WTC11 (cell line): Measurements from ENCODE around the gene TSEN2. TPM values are rescaled to one million over a fixed set of nuclear protein-coding genes. Genes with fewer than 3 reads are reported as not detected.

Experiments
- ATAC-seq: fragments of 200-7000 bp; cut with Tn5 transposase; 2 replicates; pipeline ENCODE4 v1.10.0; 2021; ENCODE audit warnings: mild to moderate bottlenecking, moderate library complexity
- CTCF ChIA-PET: fragments of 300-600 bp; sonication (Branson Sonifier 250); formaldehyde crosslinking; loops from one replicate; lab custom pipeline; 2021; ENCODE audit warnings: antibody characterized with exemption; lab: Charles Lee
- POLR2A ChIA-PET: fragments of 350-600 bp; sonication (Branson Sonifier 250); formaldehyde crosslinking; loops from one replicate; lab custom pipeline; 2021; ENCODE audit warnings: antibody characterized with exemption; lab: Charles Lee
- DNase-seq: peaks from one replicate; pipeline ENCODE4 v3.0.0; 2021; ENCODE audit warnings: low spot score
- H3K27ac Mint-ChIP-seq: 2 replicates; pipeline ENCODE4 v1.8.0; 2021; ENCODE audit warnings: mixed read lengths
- H3K27me3 Mint-ChIP-seq: 2 replicates; pipeline ENCODE4 v1.8.0; 2021; ENCODE audit warnings: low read depth, mild to moderate bottlenecking, moderate library complexity, mixed read lengths
- H3K36me3 Mint-ChIP-seq: 2 replicates; pipeline ENCODE4 v1.8.0; 2021; ENCODE audit warnings: mixed read lengths
- H3K4me1 Mint-ChIP-seq: 2 replicates; pipeline ENCODE4 v1.8.0; 2022; ENCODE audit warnings: mixed read lengths
- H3K4me3 Mint-ChIP-seq: 2 replicates; pipeline ENCODE4 v1.8.0; 2021; ENCODE audit warnings: mild to moderate bottlenecking, moderate library complexity, mixed read lengths
- H3K9me3 Mint-ChIP-seq: 2 replicates; pipeline ENCODE4 v1.8.0; 2021; ENCODE audit warnings: mixed read lengths
- ATF1 ChIP-seq: sonication (generic); formaldehyde crosslinking; IDR thresholded peaks from 2 replicates; pipeline ENCODE4 v1.8.1; 2023; ENCODE audit warnings: mild to moderate bottlenecking, moderate library complexity, missing genetic modification reagents
- CREM ChIP-seq: sonication (generic); formaldehyde crosslinking; IDR thresholded peaks from 2 replicates; pipeline ENCODE4 v1.8.1; 2022; ENCODE audit warnings: mild to moderate bottlenecking, missing genetic modification reagents, moderate library complexity
- ERG ChIP-seq: fragments of 250-450 bp; sonication (Bioruptor Pico); IDR thresholded peaks from 2 replicates; pipeline ENCODE4 v1.8.0; 2021; ENCODE audit warnings: mild to moderate bottlenecking
- FOXP4 ChIP-seq: sonication (generic); formaldehyde crosslinking; IDR thresholded peaks from 2 replicates; pipeline ENCODE4 v1.8.0; 2022; ENCODE audit warnings: mild to moderate bottlenecking, missing genetic modification reagents
- GTF2I ChIP-seq: fragments of 250-450 bp; sonication (Bioruptor Pico); conservative IDR thresholded peaks from 2 replicates; pipeline ENCODE4 v1.4.0; 2021; ENCODE audit warnings: mild to moderate bottlenecking
- HMGA2 ChIP-seq: fragments of 250-450 bp; sonication (Bioruptor Pico); IDR thresholded peaks from 2 replicates; pipeline ENCODE4 v1.4.0; 2021; ENCODE audit warnings: mild to moderate bottlenecking, moderate library complexity
- HMGXB4 ChIP-seq: sonication (generic); formaldehyde crosslinking; IDR thresholded peaks from 2 replicates; pipeline ENCODE4 v1.8.1; 2023; ENCODE audit warnings: mild to moderate bottlenecking, moderate library complexity, missing genetic modification reagents
- MXD4 ChIP-seq: fragments of 250-450 bp; sonication (Bioruptor Pico); IDR thresholded peaks from 2 replicates; pipeline ENCODE4 v1.8.0; 2021; ENCODE audit warnings: mild to moderate bottlenecking, moderate library complexity, borderline replicate concordance
- NFE2L1 ChIP-seq: sonication (generic); formaldehyde crosslinking; IDR thresholded peaks from 2 replicates; pipeline ENCODE4 v1.8.1; 2023; ENCODE audit warnings: missing genetic modification reagents
- USF2 ChIP-seq: sonication (generic); formaldehyde crosslinking; IDR thresholded peaks from 2 replicates; pipeline ENCODE4 v1.8.1; 2023; ENCODE audit warnings: mild to moderate bottlenecking, missing genetic modification reagents, moderate library complexity
- ZBTB43 ChIP-seq: sonication (generic); formaldehyde crosslinking; IDR thresholded peaks from 2 replicates; pipeline ENCODE4 v1.8.1; 2023; ENCODE audit warnings: mild to moderate bottlenecking, missing genetic modification reagents
- ZMAT4 ChIP-seq: fragments of 250-450 bp; sonication (Bioruptor Pico); IDR thresholded peaks from 2 replicates; pipeline ENCODE4 v1.9.0; 2021; ENCODE audit warnings: mild to moderate bottlenecking
- ZNF512 ChIP-seq: sonication (generic); formaldehyde crosslinking; IDR thresholded peaks from 2 replicates; pipeline ENCODE4 v1.8.1; 2022; ENCODE audit warnings: missing genetic modification reagents, borderline replicate concordance
- total RNA-seq: library from RNA; stranded (reverse); gene quantifications from 3 replicates; pipeline ENCODE4 v1.2.3, GENCODE V29; 2021

Gene TSEN2
- total RNA-seq, 1 experiment from 2014 or later = 21.1 TPM

- H3K27ac Mint-ChIP-seq = no peak overlapping the region
- POLR2A ChIA-PET = no interaction called here
- peaks cover 13% of the 10 kb centered on the region for H3K36me3 Mint-ChIP-seq
- TF ChIP-seq ZBTB43 = no peak
- DNase-seq (no peak), ATAC-seq (no peak)
- no peaks in the 10 kb centered on the region for H3K9me3 Mint-ChIP-seq
- H3K4me3 Mint-ChIP-seq = no peak overlapping the region
- CTCF ChIA-PET = no interaction called here
- H3K4me1 Mint-ChIP-seq = no peaks in the 10 kb centered on the region
- no peaks in the 10 kb centered on the region for H3K27me3 Mint-ChIP-seq
Measured at GRCh38 chr3:12515631-12516030, 31.4 kb downstream of the TSEN2 start.

- no peak for ATAC-seq
- H3K4me1 Mint-ChIP-seq = no peaks in the 10 kb centered on the region
- H3K4me3 Mint-ChIP-seq = no peak overlapping the region
- peaks cover 21% of the 10 kb centered on the region for H3K36me3 Mint-ChIP-seq
- no peak overlapping the region for H3K27ac Mint-ChIP-seq
- TF ChIP-seq ZNF512 (no peak), HMGXB4 (no peak), ATF1 (no peak), NFE2L1 (CRISPR knock-in tag) (no peak), HMGA2 (CRISPR knock-in tag) (no peak), ERG (no peak), FOXP4 (no peak), USF2 (CRISPR knock-in tag) (no peak), MXD4 (CRISPR knock-in tag) (no peak), GTF2I (CRISPR knock-in tag) (no peak), ZMAT4 (CRISPR knock-in tag) (no peak), CREM (CRISPR knock-in tag) (no peak)
- TF ChIP-seq, all 79 proteins: peak for 0
- CTCF ChIA-PET = no interaction called here
- Mint-ChIP-seq H3K9me3 (0 out of 2 replicates have a peak, but pooled peaks cover 3% of the 10 kb centered on the region), H3K27me3 (no peaks in the 10 kb centered on the region)
- POLR2A ChIA-PET = no interaction called here
- no peak for DNase-seq
Measured at GRCh38 chr3:12516873-12517272, 32.6 kb downstream of the TSEN2 start.
